WTC11 (cell line): ENCODE measurements around the gene MCM3AP. TPM values are rescaled to one million over a fixed set of nuclear protein-coding genes. Genes with fewer than 3 reads are reported as not detected.

Experiments
- ATAC-seq: fragments of 200-7000 bp; cut with Tn5 transposase; 2 replicates; pipeline ENCODE4 v1.10.0; 2021; ENCODE audit warnings: mild to moderate bottlenecking, moderate library complexity
- CTCF ChIA-PET: fragments of 300-600 bp; sonication (Branson Sonifier 250); formaldehyde crosslinking; loops from one replicate; lab custom pipeline; 2021; ENCODE audit warnings: antibody characterized with exemption; lab: Charles Lee
- POLR2A ChIA-PET: fragments of 350-600 bp; sonication (Branson Sonifier 250); formaldehyde crosslinking; loops from one replicate; lab custom pipeline; 2021; ENCODE audit warnings: antibody characterized with exemption; lab: Charles Lee
- DNase-seq: peaks from one replicate; pipeline ENCODE4 v3.0.0; 2021; ENCODE audit warnings: low spot score
- H3K27ac Mint-ChIP-seq: 2 replicates; pipeline ENCODE4 v1.8.0; 2021; ENCODE audit warnings: mixed read lengths
- H3K27me3 Mint-ChIP-seq: 2 replicates; pipeline ENCODE4 v1.8.0; 2021; ENCODE audit warnings: low read depth, mild to moderate bottlenecking, moderate library complexity, mixed read lengths
- H3K36me3 Mint-ChIP-seq: 2 replicates; pipeline ENCODE4 v1.8.0; 2021; ENCODE audit warnings: mixed read lengths
- H3K4me1 Mint-ChIP-seq: 2 replicates; pipeline ENCODE4 v1.8.0; 2022; ENCODE audit warnings: mixed read lengths
- H3K4me3 Mint-ChIP-seq: 2 replicates; pipeline ENCODE4 v1.8.0; 2021; ENCODE audit warnings: mild to moderate bottlenecking, moderate library complexity, mixed read lengths
- H3K9me3 Mint-ChIP-seq: 2 replicates; pipeline ENCODE4 v1.8.0; 2021; ENCODE audit warnings: mixed read lengths
- CREB1 ChIP-seq: sonication (generic); formaldehyde crosslinking; IDR thresholded peaks from 2 replicates; pipeline ENCODE4 v1.8.0; 2023; ENCODE audit warnings: mild to moderate bottlenecking, missing genetic modification reagents
- ETV6 ChIP-seq: sonication (generic); formaldehyde crosslinking; IDR thresholded peaks from 2 replicates; pipeline ENCODE4 v1.8.1; 2022; ENCODE audit warnings: mild to moderate bottlenecking, missing genetic modification reagents
- FOXK1 ChIP-seq: sonication (generic); formaldehyde crosslinking; IDR thresholded peaks from 2 replicates; pipeline ENCODE4 v1.8.0; 2022; ENCODE audit warnings: mild to moderate bottlenecking, moderate library complexity, missing genetic modification reagents
- GTF2I ChIP-seq: fragments of 250-450 bp; sonication (Bioruptor Pico); conservative IDR thresholded peaks from 2 replicates; pipeline ENCODE4 v1.4.0; 2021; ENCODE audit warnings: mild to moderate bottlenecking
- NFYB ChIP-seq: sonication (generic); formaldehyde crosslinking; conservative IDR thresholded peaks from 2 replicates; pipeline ENCODE4 v1.8.0; 2022; ENCODE audit warnings: low read depth, missing genetic modification reagents
- PRRX2 ChIP-seq: fragments of 250-450 bp; sonication (Bioruptor Pico); IDR thresholded peaks from 2 replicates; pipeline ENCODE4 v1.8.0; 2021; ENCODE audit warnings: mild to moderate bottlenecking
- RORB ChIP-seq: fragments of 250-450 bp; sonication (Bioruptor Pico); IDR thresholded peaks from 2 replicates; pipeline ENCODE4 v1.9.0; 2021; ENCODE audit warnings: mild to moderate bottlenecking
- TCF7 ChIP-seq: sonication (generic); formaldehyde crosslinking; IDR thresholded peaks from 2 replicates; pipeline ENCODE4 v1.8.0; 2022; ENCODE audit warnings: mild to moderate bottlenecking, low read depth, missing genetic modification reagents, moderate library complexity
- ZMAT4 ChIP-seq: fragments of 250-450 bp; sonication (Bioruptor Pico); IDR thresholded peaks from 2 replicates; pipeline ENCODE4 v1.9.0; 2021; ENCODE audit warnings: mild to moderate bottlenecking
- ZNF121 ChIP-seq: sonication (generic); formaldehyde crosslinking; IDR thresholded peaks from 2 replicates; pipeline ENCODE4 v1.8.0; 2023; ENCODE audit warnings: missing genetic modification reagents
- ZNF219 ChIP-seq: sonication (generic); formaldehyde crosslinking; IDR thresholded peaks from 2 replicates; pipeline ENCODE4 v1.8.0; 2023; ENCODE audit warnings: missing genetic modification reagents, mild to moderate bottlenecking, borderline replicate concordance
- ZNF396 ChIP-seq: fragments of 250-450 bp; sonication (Bioruptor Pico); IDR thresholded peaks from 2 replicates; pipeline ENCODE4 v1.8.0; 2021; ENCODE audit warnings: mild to moderate bottlenecking, moderate library complexity, borderline replicate concordance
- ZNF416 ChIP-seq: fragments of 250-450 bp; sonication (Bioruptor Pico); IDR thresholded peaks from 2 replicates; pipeline ENCODE4 v1.9.0; 2021; ENCODE audit warnings: mild to moderate bottlenecking, inconsistent platforms
- ZNF423 ChIP-seq: fragments of 250-450 bp; sonication (Bioruptor Pico); IDR thresholded peaks from 2 replicates; pipeline ENCODE4 v2.1.2; 2022; ENCODE audit warnings: mild to moderate bottlenecking, moderate library complexity
- ZNF425 ChIP-seq: fragments of 250-450 bp; sonication (Bioruptor Pico); conservative IDR thresholded peaks from 2 replicates; pipeline ENCODE4 v1.9.0; 2021; ENCODE audit warnings: mild to moderate bottlenecking
- total RNA-seq: library from RNA; stranded (reverse); gene quantifications from 3 replicates; pipeline ENCODE4 v1.2.3, GENCODE V29; 2021
- TF ChIP-seq, protein P1 (sequence below): sonication (generic); formaldehyde crosslinking; IDR thresholded peaks from 2 replicates; pipeline ENCODE4 v1.8.0; 2022; ENCODE audit warnings: mild to moderate bottlenecking, missing genetic modification reagents
- TF ChIP-seq, protein P2 (sequence below): fragments of 250-450 bp; sonication (Bioruptor Pico); IDR thresholded peaks from 2 replicates; pipeline ENCODE4 v1.9.0; 2021; ENCODE audit warnings: moderate library complexity, mild to moderate bottlenecking, inconsistent platforms, borderline replicate concordance
- TF ChIP-seq, protein P3 (sequence below): sonication (generic); formaldehyde crosslinking; IDR thresholded peaks from 2 replicates; pipeline ENCODE4 v1.8.1; 2023; ENCODE audit warnings: mild to moderate bottlenecking, moderate library complexity, missing genetic modification reagents
- TF ChIP-seq, protein P4 (sequence below): sonication (generic); formaldehyde crosslinking; IDR thresholded peaks from 2 replicates; pipeline ENCODE4 v1.8.1; 2023; ENCODE audit warnings: mild to moderate bottlenecking, missing genetic modification reagents, moderate library complexity

The MCM3AP gene
- total RNA-seq, 1 experiment from 2014 or later: 167 TPM

GRCh38 chr21:46195595-46196195 lies 89.7 kb downstream of the MCM3AP start:
- H3K27ac Mint-ChIP-seq: no peak overlapping the region
- H3K36me3 Mint-ChIP-seq: peaks cover 74% of the 10 kb centered on the region
- CTCF ChIA-PET: no interaction called here
- H3K4me3 Mint-ChIP-seq: no peak overlapping the region
- H3K4me1 Mint-ChIP-seq: no peaks in the 10 kb centered on the region
- ATAC-seq: no peak
- TF ChIP-seq, protein P1, sequence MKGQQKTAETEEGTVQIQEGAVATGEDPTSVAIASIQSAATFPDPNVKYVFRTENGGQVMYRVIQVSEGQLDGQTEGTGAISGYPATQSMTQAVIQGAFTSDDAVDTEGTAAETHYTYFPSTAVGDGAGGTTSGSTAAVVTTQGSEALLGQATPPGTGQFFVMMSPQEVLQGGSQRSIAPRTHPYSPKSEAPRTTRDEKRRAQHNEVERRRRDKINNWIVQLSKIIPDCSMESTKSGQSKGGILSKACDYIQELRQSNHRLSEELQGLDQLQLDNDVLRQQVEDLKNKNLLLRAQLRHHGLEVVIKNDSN (CRISPR knock-in tag): no peak
- no peak for TF ChIP-seq ZNF416 (CRISPR knock-in tag)
- TF ChIP-seq, protein P2, sequence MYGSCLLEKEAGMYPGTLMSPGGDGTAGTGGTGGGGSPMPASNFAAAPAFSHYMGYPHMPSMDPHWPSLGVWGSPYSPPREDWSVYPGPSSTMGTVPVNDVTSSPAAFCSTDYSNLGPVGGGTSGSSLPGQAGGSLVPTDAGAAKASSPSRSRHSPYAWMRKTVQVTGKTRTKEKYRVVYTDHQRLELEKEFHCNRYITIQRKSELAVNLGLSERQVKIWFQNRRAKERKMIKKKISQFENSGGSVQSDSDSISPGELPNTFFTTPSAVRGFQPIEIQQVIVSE: no peak
- TF ChIP-seq ZNF425 (CRISPR knock-in tag): no peak
- no peak for TF ChIP-seq PRRX2 (CRISPR knock-in tag)
- TF ChIP-seq, protein P3, sequence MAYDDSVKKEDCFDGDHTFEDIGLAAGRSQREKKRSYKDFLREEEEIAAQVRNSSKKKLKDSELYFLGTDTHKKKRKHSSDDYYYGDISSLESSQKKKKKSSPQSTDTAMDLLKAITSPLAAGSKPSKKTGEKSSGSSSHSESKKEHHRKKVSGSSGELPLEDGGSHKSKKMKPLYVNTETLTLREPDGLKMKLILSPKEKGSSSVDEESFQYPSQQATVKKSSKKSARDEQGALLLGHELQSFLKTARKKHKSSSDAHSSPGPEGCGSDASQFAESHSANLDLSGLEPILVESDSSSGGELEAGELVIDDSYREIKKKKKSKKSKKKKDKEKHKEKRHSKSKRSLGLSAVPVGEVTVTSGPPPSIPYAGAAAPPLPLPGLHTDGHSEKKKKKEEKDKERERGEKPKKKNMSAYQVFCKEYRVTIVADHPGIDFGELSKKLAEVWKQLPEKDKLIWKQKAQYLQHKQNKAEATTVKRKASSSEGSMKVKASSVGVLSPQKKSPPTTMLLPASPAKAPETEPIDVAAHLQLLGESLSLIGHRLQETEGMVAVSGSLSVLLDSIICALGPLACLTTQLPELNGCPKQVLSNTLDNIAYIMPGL (CRISPR knock-in tag): no peak
- TF ChIP-seq ETV6: no peak
- TF ChIP-seq ZNF219: no peak
- no peak for TF ChIP-seq GTF2I (CRISPR knock-in tag)
- no peak for TF ChIP-seq ZNF423 (CRISPR knock-in tag)
- TF ChIP-seq RORB: no peak
- TF ChIP-seq ZNF121: no peak
- TF ChIP-seq FOXK1 (CRISPR knock-in tag): no peak
- no peak for TF ChIP-seq NFYB
- no peak for TF ChIP-seq CREB1
- H3K27me3 Mint-ChIP-seq: no peaks in the 10 kb centered on the region
- POLR2A ChIA-PET: no interaction called here
- DNase-seq: peak; percentile 7
- peaks cover 12% of the 10 kb centered on the region for H3K9me3 Mint-ChIP-seq

DNA sequence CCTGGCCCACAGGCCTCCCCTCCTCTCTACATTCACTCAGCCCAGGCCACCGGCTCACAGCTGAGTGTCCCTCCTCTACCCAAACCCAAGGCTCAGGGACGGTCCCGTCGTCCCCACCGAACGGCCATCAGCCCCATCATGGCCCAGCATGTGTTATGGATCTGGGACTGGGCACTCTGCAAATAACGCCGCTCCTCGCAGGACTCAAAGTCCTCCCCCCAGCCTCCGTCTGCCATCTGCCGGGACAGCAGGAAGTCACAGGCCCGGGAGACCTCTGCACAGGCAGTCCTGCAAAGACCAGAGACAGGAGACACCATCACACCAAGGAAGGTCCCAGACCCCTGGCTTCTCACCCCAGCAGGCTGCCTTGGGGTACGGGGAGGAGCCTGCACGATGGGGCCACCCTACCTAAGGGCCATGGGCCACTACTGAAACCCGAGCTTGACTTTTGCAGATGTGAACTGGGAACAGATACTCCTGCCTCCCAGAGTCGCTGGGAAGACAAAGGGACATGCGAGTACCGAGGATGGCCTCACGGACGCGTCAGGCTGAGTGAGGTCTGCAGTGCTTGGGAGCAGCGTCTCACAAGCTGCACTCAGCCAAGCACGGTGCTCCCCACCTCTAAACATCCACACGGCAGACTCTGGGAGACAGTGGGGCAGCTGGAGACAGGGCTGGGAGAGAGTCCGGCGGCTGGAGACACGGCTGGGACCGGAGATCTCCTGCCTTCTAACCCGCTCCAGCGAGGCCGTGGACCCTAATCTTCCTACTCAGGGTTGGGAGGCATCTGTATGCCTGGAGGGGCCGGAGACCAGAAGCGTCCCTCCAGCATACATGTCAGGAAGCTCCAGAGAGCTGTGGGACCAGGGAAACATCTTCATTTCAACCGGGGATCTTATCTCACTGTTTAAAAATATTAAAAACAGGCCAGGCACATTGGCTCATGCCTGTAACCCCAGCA lies 90.8 kb downstream of the MCM3AP start:
- H3K4me3 Mint-ChIP-seq: no peak overlapping the region
- H3K27ac Mint-ChIP-seq: peak overlapping the region; percentile 65; the same call in 1 of the 2 replicates
- H3K27me3 Mint-ChIP-seq: no peaks in the 10 kb centered on the region
- DNase-seq: peak; percentile 7
- H3K36me3 Mint-ChIP-seq: peaks cover 66% of the 10 kb centered on the region
- CTCF ChIA-PET: no interaction called here
- POLR2A ChIA-PET: no interaction called here
- TF ChIP-seq, protein P4, sequence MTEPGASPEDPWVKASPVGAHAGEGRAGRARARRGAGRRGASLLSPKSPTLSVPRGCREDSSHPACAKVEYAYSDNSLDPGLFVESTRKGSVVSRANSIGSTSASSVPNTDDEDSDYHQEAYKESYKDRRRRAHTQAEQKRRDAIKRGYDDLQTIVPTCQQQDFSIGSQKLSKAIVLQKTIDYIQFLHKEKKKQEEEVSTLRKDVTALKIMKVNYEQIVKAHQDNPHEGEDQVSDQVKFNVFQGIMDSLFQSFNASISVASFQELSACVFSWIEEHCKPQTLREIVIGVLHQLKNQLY (CRISPR knock-in tag): no peak
- TF ChIP-seq TCF7 (CRISPR knock-in tag): no peak
- no peak for TF ChIP-seq ZMAT4 (CRISPR knock-in tag)
- TF ChIP-seq ZNF396 (CRISPR knock-in tag): no peak
- TF ChIP-seq, all 79 proteins: peak for 0
- Mint-ChIP-seq H3K4me1 (no peaks in the 10 kb centered on the region), H3K9me3 (peaks cover 10% of the 10 kb centered on the region)
- ATAC-seq: no peak
